PC-3 (cell line): ENCODE data around the gene GRIN2D. TPM values are rescaled to one million over a fixed set of nuclear protein-coding genes. Genes with fewer than 3 reads are reported as not detected.

Experiments used
- ATAC-seq: fragments of 200-7000 bp; cut with Tn5 transposase; 2 replicates; pipeline ENCODE4 v1.9.1; 2020; ENCODE audit warnings: mild to moderate bottlenecking, moderate library complexity
- BruUV-seq: library from RNA; stranded (reverse); fragments of 400-500 nt; replicated peaks from 2 replicates; lab custom pipeline; 2021; lab: Mats Ljungman, UMichigan
- CTCF ChIA-PET: fragments of 300-600 bp; sonication (Branson Sonifier 250); formaldehyde crosslinking; loops from one replicate; lab custom pipeline; 2022; ENCODE audit warnings: antibody characterized with exemption; lab: Charles Lee
- POLR2A ChIA-PET: fragments of 300-600 bp; sonication (Branson Sonifier 250); formaldehyde crosslinking; loops from one replicate; lab custom pipeline; 2022; ENCODE audit warnings: antibody characterized with exemption; ENCODE audit not compliant: unreplicated experiment; lab: Charles Lee
- DNase-seq: peaks from one replicate; pipeline ENCODE4 v3.0.0-alpha.2; 2015
- H2AFZ ChIP-seq: fragments of 300-600 bp; sonication (generic); 2 replicates; pipeline ENCODE4 v1.6.0; 2016; ENCODE audit warnings: antibody characterized with exemption, low read length
- H3F3A ChIP-seq: fragments of 300-600 bp; sonication (generic); one replicate; pipeline ENCODE4 v1.6.0; 2017; ENCODE audit warnings: antibody characterized with exemption, low read length, control low read depth, mild to moderate bottlenecking; ENCODE audit not compliant: unreplicated experiment
- H3K27ac ChIP-seq: fragments of 300-600 bp; sonication (generic); 2 replicates; pipeline ENCODE4 v1.5.1; 2016; ENCODE audit warnings: mild to moderate bottlenecking, low read length
- H3K27me3 ChIP-seq: fragments of 300-600 bp; sonication (generic); 2 replicates; pipeline ENCODE4 v1.6.1; 2016; ENCODE audit warnings: low read length, mixed read lengths
- H3K36me3 ChIP-seq: fragments of 300-600 bp; sonication (generic); 2 replicates; pipeline ENCODE4 v1.6.1; 2016; ENCODE audit warnings: low read depth, mixed run types, low read length, mixed read lengths
- H3K4me1 ChIP-seq: fragments of 300-600 bp; sonication (generic); 2 replicates; pipeline ENCODE4 v1.5.1; 2016; ENCODE audit warnings: low read length; ENCODE audit not compliant: insufficient read depth
- H3K4me2 ChIP-seq: fragments of 300-600 bp; sonication (generic); 2 replicates; pipeline ENCODE4 v1.6.0; 2016; ENCODE audit warnings: low read length
- H3K4me3 ChIP-seq: fragments of 300-600 bp; sonication (generic); 2 replicates; pipeline ENCODE4 v1.5.1; 2016; ENCODE audit warnings: mild to moderate bottlenecking, low read length, mixed read lengths
- H3K79me2 ChIP-seq: fragments of 300-600 bp; sonication (generic); 2 replicates; pipeline ENCODE4 v1.6.1; 2017; ENCODE audit warnings: low read length, mixed read lengths
- H3K9ac ChIP-seq: fragments of 300-600 bp; sonication (generic); 2 replicates; pipeline ENCODE4 v1.6.0; 2016; ENCODE audit warnings: mild to moderate bottlenecking, low read length
- H3K9me2 ChIP-seq: fragments of 300-600 bp; sonication (generic); replicated peaks from 2 replicates; pipeline ENCODE4 v1.6.1; 2016; ENCODE audit warnings: mixed run types, low read length, mixed read lengths
- H3K9me3 ChIP-seq: fragments of 300-600 bp; sonication (generic); 2 replicates; pipeline ENCODE4 v1.6.1; 2016; ENCODE audit warnings: low read length, mixed read lengths
- H4K20me1 ChIP-seq: fragments of 300-600 bp; sonication (generic); 2 replicates; pipeline ENCODE4 v1.6.1; 2016; ENCODE audit warnings: low read length, mixed read lengths
- EZH2 ChIP-seq: fragments of 300-600 bp; sonication (generic); IDR thresholded peaks from one replicate; pipeline ENCODE4 v1.6.1; 2017; ENCODE audit warnings: antibody characterized with exemption, mild to moderate bottlenecking, low read length; ENCODE audit not compliant: unreplicated experiment
- EZH2phosphoT487 ChIP-seq: fragments of 300-600 bp; sonication (generic); IDR thresholded peaks from 2 replicates; pipeline ENCODE4 v1.6.1; 2018; ENCODE audit warnings: mild to moderate bottlenecking, antibody characterized with exemption, low read length, borderline replicate concordance
- intact Hi-C: fragments of 100-400 bp; cut with micrococcal nuclease; formaldehyde crosslinking; loops from 2 replicates; pipeline ENCODE4 v1.9.0; 2023
- total RNA-seq: library from RNA; depleted of rRNA; stranded (reverse); fragments of >200 nt; gene quantifications from 2 replicates; pipeline ENCODE4 v1.2.3, GENCODE V29; 2014
- TF ChIP-seq, protein P1 (sequence below): fragments of 300-600 bp; sonication (generic); conservative IDR thresholded peaks from 2 replicates; pipeline ENCODE4 v1.5.1; 2017; ENCODE audit warnings: antibody characterized with exemption, low read depth, mild to moderate bottlenecking, low read length

GRIN2D gene
- total RNA-seq, 1 experiment from 2014 or later: 0.51 TPM

- Histone ChIP-seq H3K79me2 (no peaks in the 10 kb centered on the region), H3K27ac (peak overlapping the region; percentile 37; the same call in 1 of the 2 replicates), H3K36me3 (no peaks in the 10 kb centered on the region), H3K27me3 (no peaks in the 10 kb centered on the region), H3K4me3 (no peak overlapping the region; the same call in 1 of the 2 replicates), H3K9me2 (no peaks in the 10 kb centered on the region), H3K9me3 (no peaks in the 10 kb centered on the region), H3K4me1 (peaks cover 15% of the 10 kb centered on the region), H3K4me2 (peak overlapping the region; percentile 76), H4K20me1 (no peaks in the 10 kb centered on the region), H3F3A (no peaks in the 10 kb centered on the region), H2AFZ (peak overlapping the region; percentile 29; the same call in 1 of the 2 replicates), H3K9ac (no peak overlapping the region)
- ChIA-PET CTCF (interaction anchor here (0.6 kb wide), 1 partner anchor 18 kb away, joined by 3 read pairs; the partner anchor contains the start of gene KDELR1), POLR2A (no interaction called here)
- no peak for TF ChIP-seq EZH2
- TF ChIP-seq EZH2phosphoT487: no peak
- TF ChIP-seq, protein P1, sequence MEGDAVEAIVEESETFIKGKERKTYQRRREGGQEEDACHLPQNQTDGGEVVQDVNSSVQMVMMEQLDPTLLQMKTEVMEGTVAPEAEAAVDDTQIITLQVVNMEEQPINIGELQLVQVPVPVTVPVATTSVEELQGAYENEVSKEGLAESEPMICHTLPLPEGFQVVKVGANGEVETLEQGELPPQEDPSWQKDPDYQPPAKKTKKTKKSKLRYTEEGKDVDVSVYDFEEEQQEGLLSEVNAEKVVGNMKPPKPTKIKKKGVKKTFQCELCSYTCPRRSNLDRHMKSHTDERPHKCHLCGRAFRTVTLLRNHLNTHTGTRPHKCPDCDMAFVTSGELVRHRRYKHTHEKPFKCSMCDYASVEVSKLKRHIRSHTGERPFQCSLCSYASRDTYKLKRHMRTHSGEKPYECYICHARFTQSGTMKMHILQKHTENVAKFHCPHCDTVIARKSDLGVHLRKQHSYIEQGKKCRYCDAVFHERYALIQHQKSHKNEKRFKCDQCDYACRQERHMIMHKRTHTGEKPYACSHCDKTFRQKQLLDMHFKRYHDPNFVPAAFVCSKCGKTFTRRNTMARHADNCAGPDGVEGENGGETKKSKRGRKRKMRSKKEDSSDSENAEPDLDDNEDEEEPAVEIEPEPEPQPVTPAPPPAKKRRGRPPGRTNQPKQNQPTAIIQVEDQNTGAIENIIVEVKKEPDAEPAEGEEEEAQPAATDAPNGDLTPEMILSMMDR: no peak
- no TSS peak for BruUV-seq
- ATAC-seq (peak; percentile 88), DNase-seq (peak; percentile 88)
- intact Hi-C loops: no loop called here
Measured at GRCh38 chr19:48372904-48373303, 20.6 kb upstream of the GRIN2D start.

- H2AFZ ChIP-seq: no peak overlapping the region
- no peak for ATAC-seq
- POLR2A ChIA-PET: no interaction called here
Measured at GRCh38 chr19:48373567-48373966, 19.9 kb upstream of the GRIN2D start.

GRCh38 chr19:48378194-48378570 lies 15.3 kb upstream of the GRIN2D start:
- no peak for ATAC-seq

More at GRCh38 chr19:48373567-48373966, 19.9 kb upstream of the GRIN2D start:
- Histone ChIP-seq H3K9me3 (no peaks in the 10 kb centered on the region), H3K4me2 (no peak overlapping the region), H3K27me3 (no peaks in the 10 kb centered on the region), H3K4me1 (peaks cover 15% of the 10 kb centered on the region), H3K4me3 (no peak overlapping the region), H3K36me3 (no peaks in the 10 kb centered on the region), H3K9me2 (no peaks in the 10 kb centered on the region), H4K20me1 (no peaks in the 10 kb centered on the region), H3F3A (no peaks in the 10 kb centered on the region), H3K27ac (no peak overlapping the region), H3K79me2 (no peaks in the 10 kb centered on the region), H3K9ac (no peak overlapping the region)
- BruUV-seq: no TSS peak
- CTCF ChIA-PET: no interaction called here
- intact Hi-C loops: no loop called here
- TF ChIP-seq EZH2phosphoT487: no peak
- no peak for TF ChIP-seq EZH2
- DNase-seq: no peak

More at GRCh38 chr19:48378194-48378570, 15.3 kb upstream of the GRIN2D start:
- H3K4me1 ChIP-seq: peaks cover 2% of the 10 kb centered on the region
- POLR2A ChIA-PET: interaction anchor here (0.7 kb wide), 1 partner anchor 111 kb away, joined by 10 read pairs; no protein-coding TSS in a partner anchor
- no peak for DNase-seq
- intact Hi-C loops: no loop called here
- no peaks in the 10 kb centered on the region for H4K20me1 ChIP-seq
- CTCF ChIA-PET: no interaction called here
- no peaks in the 10 kb centered on the region for H3F3A ChIP-seq
- H3K9me2 ChIP-seq: no peaks in the 10 kb centered on the region
- no peak overlapping the region for H3K4me3 ChIP-seq
- H3K9ac ChIP-seq: no peak overlapping the region
- H3K36me3 ChIP-seq: no peaks in the 10 kb centered on the region
- H3K4me2 ChIP-seq: no peak overlapping the region
- TF ChIP-seq EZH2: no peak
- TF ChIP-seq, protein P1: no peak
- no peak for TF ChIP-seq EZH2phosphoT487
- H2AFZ ChIP-seq: no peak overlapping the region
- BruUV-seq: no TSS peak
- H3K9me3 ChIP-seq: no peaks in the 10 kb centered on the region
- no peaks in the 10 kb centered on the region for H3K79me2 ChIP-seq
- no peaks in the 10 kb centered on the region for H3K27me3 ChIP-seq
- H3K27ac ChIP-seq: no peak overlapping the region
